ENCODE measurements around the gene AGK. TPM values are rescaled to one million over a fixed set of nuclear protein-coding genes. Genes with fewer than 3 reads are reported as not detected.
A peak's percentile ranks its signal among the peaks of the same experiment; 100 is the strongest.

AGK gene
- total RNA-seq, 2 donors from 2014 or later = 32.7 to 33.9 TPM

- Mint-ChIP-seq H3K9me3 (no peaks in the 10 kb centered on the region), H3K4me3 (peak overlapping the region; percentile 69), H3K27ac (peak overlapping the region; percentile 86), H3K27me3 (no peaks in the 10 kb centered on the region), H3K4me1 (peaks cover 39% of the 10 kb centered on the region), H3K36me3 (ENCODE audit: low read depth) (peaks cover 72% of the 10 kb centered on the region)
- no peak for ATAC-seq (replicated peaks)
Observed at GRCh38 chr7:141587304-141587703, 36.1 kb downstream of the AGK start.

- ATAC-seq (replicated peaks) = no peak
- Mint-ChIP-seq H3K9me3 (no peaks in the 10 kb centered on the region), H3K36me3 (ENCODE audit: low read depth) (peaks cover 72% of the 10 kb centered on the region), H3K4me3 (no peak overlapping the region), H3K4me1 (peaks cover 31% of the 10 kb centered on the region), H3K27me3 (no peaks in the 10 kb centered on the region), H3K27ac (no peak overlapping the region)
Observed at GRCh38 chr7:141588912-141589311, 37.7 kb downstream of the AGK start.

- H3K4me1 Mint-ChIP-seq = peaks cover 27% of the 10 kb centered on the region
- no peak for ATAC-seq (replicated peaks)
- H3K27me3 Mint-ChIP-seq = no peaks in the 10 kb centered on the region
- H3K36me3 Mint-ChIP-seq (ENCODE audit: low read depth) = peaks cover 78% of the 10 kb centered on the region
- no peaks in the 10 kb centered on the region for H3K9me3 Mint-ChIP-seq
- H3K27ac Mint-ChIP-seq = no peak overlapping the region
- no peak overlapping the region for H3K4me3 Mint-ChIP-seq
Observed at GRCh38 chr7:141590071-141590470, 38.9 kb downstream of the AGK start.

GRCh38 chr7:141590666-141591065, 39.5 kb downstream of the AGK start:
- ATAC-seq (replicated peaks) = no peak
- H3K27me3 Mint-ChIP-seq = no peaks in the 10 kb centered on the region

GRCh38 chr7:141593134-141593533, 41.9 kb downstream of the AGK start:
- Mint-ChIP-seq H3K4me3 (no peak overlapping the region), H3K9me3 (no peaks in the 10 kb centered on the region), H3K27ac (no peak overlapping the region), H3K4me1 (peaks cover 5% of the 10 kb centered on the region), H3K27me3 (no peaks in the 10 kb centered on the region), H3K36me3 (ENCODE audit: low read depth) (peaks cover 82% of the 10 kb centered on the region)
- ATAC-seq (replicated peaks) = no peak

More at GRCh38 chr7:141590666-141591065, 39.5 kb downstream of the AGK start:
- peaks cover 21% of the 10 kb centered on the region for H3K4me1 Mint-ChIP-seq
- peaks cover 78% of the 10 kb centered on the region for H3K36me3 Mint-ChIP-seq (ENCODE audit: low read depth)
- no peak overlapping the region for H3K27ac Mint-ChIP-seq
- no peak overlapping the region for H3K4me3 Mint-ChIP-seq
- no peaks in the 10 kb centered on the region for H3K9me3 Mint-ChIP-seq

- H3K36me3 Mint-ChIP-seq (ENCODE audit: low read depth) = peaks cover 93% of the 10 kb centered on the region
- no peaks in the 10 kb centered on the region for H3K9me3 Mint-ChIP-seq
- H3K27ac Mint-ChIP-seq = no peak overlapping the region
- ATAC-seq (replicated peaks) = no peak
- no peaks in the 10 kb centered on the region for H3K4me1 Mint-ChIP-seq
- no peaks in the 10 kb centered on the region for H3K27me3 Mint-ChIP-seq
- no peak overlapping the region for H3K4me3 Mint-ChIP-seq
Observed at GRCh38 chr7:141597966-141598365, 46.8 kb downstream of the AGK start.

GRCh38 chr7:141598408-141598807, 47.2 kb downstream of the AGK start:
- H3K27ac Mint-ChIP-seq = no peak overlapping the region
- peaks cover 93% of the 10 kb centered on the region for H3K36me3 Mint-ChIP-seq (ENCODE audit: low read depth)
- no peak for ATAC-seq (replicated peaks)
- H3K4me3 Mint-ChIP-seq = no peak overlapping the region
- H3K4me1 Mint-ChIP-seq = no peaks in the 10 kb centered on the region
- no peaks in the 10 kb centered on the region for H3K27me3 Mint-ChIP-seq
- H3K9me3 Mint-ChIP-seq = no peaks in the 10 kb centered on the region

GRCh38 chr7:141600168-141601006, 49.2 kb downstream of the AGK start:
- H3K4me1 Mint-ChIP-seq = no peaks in the 10 kb centered on the region
- no peak overlapping the region for H3K27ac Mint-ChIP-seq
- no peak overlapping the region for H3K4me3 Mint-ChIP-seq
- no peaks in the 10 kb centered on the region for H3K9me3 Mint-ChIP-seq
- H3K27me3 Mint-ChIP-seq = no peaks in the 10 kb centered on the region
- no peak for ATAC-seq (replicated peaks)
- peaks cover 86% of the 10 kb centered on the region for H3K36me3 Mint-ChIP-seq (ENCODE audit: low read depth)

- Mint-ChIP-seq H3K9me3 (no peaks in the 10 kb centered on the region), H3K36me3 (ENCODE audit: low read depth) (peaks cover 90% of the 10 kb centered on the region), H3K27ac (no peak overlapping the region), H3K4me1 (no peaks in the 10 kb centered on the region), H3K4me3 (no peak overlapping the region), H3K27me3 (no peaks in the 10 kb centered on the region)
- no peak for ATAC-seq (replicated peaks)
Observed at GRCh38 chr7:141609576-141609975, 58.4 kb downstream of the AGK start.

GRCh38 chr7:141610671-141611070, 59.5 kb downstream of the AGK start:
- Mint-ChIP-seq H3K27me3 (no peaks in the 10 kb centered on the region), H3K27ac (no peak overlapping the region), H3K4me1 (no peaks in the 10 kb centered on the region), H3K4me3 (no peak overlapping the region), H3K9me3 (no peaks in the 10 kb centered on the region), H3K36me3 (ENCODE audit: low read depth) (peaks cover 90% of the 10 kb centered on the region)
- ATAC-seq (replicated peaks) = no peak

GRCh38 chr7:141612861-141613260, 61.7 kb downstream of the AGK start:
- Mint-ChIP-seq H3K4me1 (no peaks in the 10 kb centered on the region), H3K36me3 (ENCODE audit: low read depth) (peaks cover 85% of the 10 kb centered on the region)
- no peak for ATAC-seq (replicated peaks)

GRCh38 chr7:141617280-141617679, 66.1 kb downstream of the AGK start:
- Mint-ChIP-seq H3K27ac (no peak overlapping the region), H3K27me3 (no peaks in the 10 kb centered on the region), H3K9me3 (no peaks in the 10 kb centered on the region), H3K4me3 (no peak overlapping the region), H3K36me3 (ENCODE audit: low read depth) (peaks cover 81% of the 10 kb centered on the region), H3K4me1 (peaks cover 4% of the 10 kb centered on the region)
- ATAC-seq (replicated peaks) = no peak

More at GRCh38 chr7:141612861-141613260, 61.7 kb downstream of the AGK start:
- H3K9me3 Mint-ChIP-seq = no peaks in the 10 kb centered on the region
- H3K27me3 Mint-ChIP-seq = no peaks in the 10 kb centered on the region
- H3K4me3 Mint-ChIP-seq = no peak overlapping the region
- no peak overlapping the region for H3K27ac Mint-ChIP-seq

- Mint-ChIP-seq H3K27me3 (no peaks in the 10 kb centered on the region), H3K4me1 (peaks cover 4% of the 10 kb centered on the region), H3K4me3 (no peak overlapping the region), H3K9me3 (no peaks in the 10 kb centered on the region), H3K27ac (no peak overlapping the region), H3K36me3 (ENCODE audit: low read depth) (peaks cover 83% of the 10 kb centered on the region)
- ATAC-seq (replicated peaks) = no peak
Observed at GRCh38 chr7:141619745-141620144, 68.5 kb downstream of the AGK start.

GRCh38 chr7:141624763-141625162, 73.6 kb downstream of the AGK start:
- Mint-ChIP-seq H3K36me3 (ENCODE audit: low read depth) (peaks cover 97% of the 10 kb centered on the region), H3K4me1 (peaks cover 4% of the 10 kb centered on the region), H3K4me3 (no peak overlapping the region), H3K27me3 (no peaks in the 10 kb centered on the region), H3K9me3 (no peaks in the 10 kb centered on the region), H3K27ac (no peak overlapping the region)
- ATAC-seq (replicated peaks) = no peak

- H3K27ac Mint-ChIP-seq = no peak overlapping the region
- peaks cover 81% of the 10 kb centered on the region for H3K36me3 Mint-ChIP-seq (ENCODE audit: low read depth)
- no peak for ATAC-seq (replicated peaks)
- H3K4me3 Mint-ChIP-seq = no peak overlapping the region
- no peaks in the 10 kb centered on the region for H3K27me3 Mint-ChIP-seq
- no peaks in the 10 kb centered on the region for H3K4me1 Mint-ChIP-seq
- H3K9me3 Mint-ChIP-seq = no peaks in the 10 kb centered on the region
Observed at GRCh38 chr7:141630621-141631020, 79.4 kb downstream of the AGK start.

All from activated T-helper 17 cell treated with anti-CD3 and anti-CD28 coated beads, Interleukin-2, amount 50 U/mL, for 72 hours (primary cell).